ENCODE results near the gene EFNA5.
A peak's percentile ranks its signal among the peaks of the same experiment; 100 is the strongest.

The EFNA5 gene

DNA sequence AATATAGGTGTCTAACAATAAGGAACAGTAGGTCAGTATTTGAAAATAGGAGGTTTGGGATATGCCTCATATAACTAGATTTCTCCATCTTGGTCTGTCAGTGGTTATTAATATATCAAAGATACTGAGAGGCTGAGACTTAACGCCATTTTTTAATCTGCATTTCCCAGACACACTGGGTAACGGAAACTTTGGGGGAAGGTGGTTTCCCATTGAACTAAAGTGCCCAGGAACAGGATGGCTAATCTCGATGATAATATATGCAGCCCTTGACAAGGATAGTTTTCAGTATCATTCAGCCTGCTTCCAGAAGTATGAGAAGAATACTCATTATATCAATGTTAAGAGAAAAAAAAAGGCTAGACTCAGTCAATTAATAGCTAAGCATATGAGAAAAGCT is 30.7 kb downstream of the EFNA5 start:
- no peak for DNase-seq

DNA sequence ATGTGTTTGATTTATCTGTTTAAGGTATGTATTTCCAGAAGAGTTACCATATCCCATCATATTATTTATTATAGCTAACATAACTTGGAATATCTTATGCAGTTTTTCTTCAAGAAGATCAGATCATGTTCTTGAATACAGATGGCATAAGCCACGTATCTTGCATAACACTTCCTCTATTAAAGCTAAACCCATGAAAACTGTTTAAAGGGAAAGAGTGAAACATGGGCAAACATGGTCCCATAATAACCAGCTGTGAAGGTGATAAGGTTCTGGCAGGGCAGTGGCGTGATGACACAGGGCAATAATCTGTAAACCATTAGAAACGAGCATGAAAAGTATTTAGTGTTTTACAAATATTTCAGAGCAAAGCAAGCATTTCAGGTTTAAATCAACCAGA is 34.2 kb downstream of the EFNA5 start:
- DNase-seq: peak; percentile 45

DNA sequence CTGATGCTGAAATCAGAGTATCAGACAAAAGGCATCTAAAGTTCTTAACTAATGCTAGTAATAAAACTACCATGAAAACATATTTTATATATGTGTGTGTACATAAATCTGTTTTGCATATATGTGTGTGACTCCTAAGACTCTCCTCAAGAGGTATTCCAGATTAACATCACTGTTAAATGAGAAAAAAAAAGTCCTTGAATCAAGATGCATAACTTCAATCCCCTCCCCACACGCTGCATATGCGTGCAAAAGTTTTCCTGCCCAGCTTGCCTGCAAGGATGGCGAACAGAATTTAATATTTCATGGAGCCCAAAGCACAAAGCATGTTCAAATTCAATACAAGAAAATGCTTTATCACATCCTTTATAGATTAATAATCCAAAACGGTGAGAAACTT is 34.7 kb downstream of the EFNA5 start:
- DNase-seq: no peak

DNA sequence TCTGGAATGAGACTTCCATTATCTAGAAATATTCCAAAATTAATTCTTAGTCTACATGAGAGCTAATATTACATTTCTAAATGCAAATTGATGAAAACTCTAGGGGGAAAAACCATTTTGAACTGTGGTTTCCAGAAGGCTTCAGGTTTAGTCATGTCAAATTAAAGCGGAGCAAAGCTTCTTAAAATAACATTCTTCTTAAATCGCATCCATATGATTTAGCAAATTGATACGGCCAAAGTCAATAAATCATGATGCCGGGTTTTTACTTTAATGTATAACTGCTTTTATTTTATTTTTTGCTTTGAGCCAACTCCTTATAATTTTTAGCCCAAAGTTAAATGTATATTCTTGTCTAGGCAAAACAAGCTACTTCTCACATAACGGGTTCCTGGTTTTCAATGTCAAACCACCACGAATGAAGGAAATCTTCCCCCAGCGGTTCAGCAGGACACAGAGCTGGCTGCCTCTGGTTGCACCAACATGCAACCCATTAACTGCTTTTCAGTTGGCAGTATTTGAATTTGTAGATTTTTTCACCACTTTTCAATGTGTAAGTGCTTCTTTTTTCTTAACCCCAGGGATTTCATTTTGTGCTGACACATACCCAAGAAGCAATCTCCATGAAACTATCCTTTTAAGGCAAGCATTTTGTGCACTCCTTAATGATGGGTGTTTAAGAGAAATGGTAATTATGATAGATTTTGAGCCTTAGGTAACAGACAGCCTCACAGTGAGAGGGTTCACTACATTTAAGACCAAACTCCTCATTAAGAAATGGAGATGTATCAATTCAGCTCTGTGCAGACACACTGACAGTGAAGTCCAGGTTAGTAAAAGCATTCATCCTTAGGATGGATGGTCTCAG is 35.5 kb downstream of the EFNA5 start:
- DNase-seq: peak; percentile 94

DNA sequence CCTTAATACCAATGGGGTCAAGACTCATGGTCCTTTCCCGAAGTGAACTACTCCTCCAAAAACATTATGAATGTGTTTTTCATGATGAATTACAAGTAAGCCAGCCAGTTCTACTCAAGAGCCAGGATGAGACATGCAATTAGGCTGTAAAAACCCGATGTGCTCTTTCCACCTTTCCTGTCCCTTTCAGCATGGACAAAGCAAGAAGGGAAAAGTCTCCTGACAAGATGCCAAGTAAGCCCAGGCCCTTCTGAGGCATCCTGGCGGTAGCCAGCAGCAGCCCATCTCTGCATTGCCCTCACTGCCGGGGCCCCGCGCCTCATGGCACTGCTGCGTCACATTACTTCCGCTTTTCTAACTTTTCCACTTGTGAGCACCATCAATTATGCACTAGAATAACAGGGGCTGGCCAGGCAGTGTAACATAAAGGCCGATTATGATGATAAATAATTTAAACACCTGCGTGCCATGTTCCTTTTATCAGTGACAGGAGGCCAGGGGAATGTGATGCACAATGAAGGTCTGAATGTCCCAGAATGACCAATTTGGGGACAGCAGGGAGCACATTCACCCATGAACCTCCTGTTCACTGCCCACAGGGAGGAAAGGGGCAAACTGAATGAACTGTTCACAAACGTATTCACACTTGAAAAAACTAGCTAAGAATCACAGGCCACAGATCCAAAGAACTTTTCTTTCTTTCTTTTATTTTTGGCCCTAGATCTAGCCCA is 37.4 kb downstream of the EFNA5 start:
- peak; percentile 91 for DNase-seq

DNA sequence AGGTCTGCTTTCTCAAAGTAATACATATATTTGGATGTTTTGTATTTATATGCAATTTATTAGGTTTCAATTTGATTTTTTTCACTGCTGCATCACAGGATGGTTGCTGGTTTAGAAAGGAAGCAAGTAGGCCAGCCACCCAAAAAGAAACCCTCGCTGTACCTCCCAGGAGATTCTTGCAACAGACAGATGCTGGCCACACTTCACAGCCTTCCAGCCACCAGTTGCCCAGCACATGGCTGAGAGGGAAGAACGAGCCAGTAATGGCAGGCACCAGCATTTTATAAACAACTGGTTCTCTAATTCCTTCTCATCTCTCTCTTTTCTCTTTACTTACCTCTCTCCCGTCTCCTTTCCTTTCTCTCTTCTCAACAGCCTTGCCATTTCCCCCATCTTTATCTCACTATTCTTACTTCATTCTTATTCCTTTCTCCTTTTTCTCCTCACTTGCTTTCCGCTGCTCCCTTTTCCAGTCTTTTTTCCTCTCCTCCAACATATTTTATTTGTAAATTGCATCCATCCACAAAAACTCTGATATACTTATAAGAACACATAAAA is 38.9 kb downstream of the EFNA5 start:
- peak; percentile 55 for DNase-seq

DNA sequence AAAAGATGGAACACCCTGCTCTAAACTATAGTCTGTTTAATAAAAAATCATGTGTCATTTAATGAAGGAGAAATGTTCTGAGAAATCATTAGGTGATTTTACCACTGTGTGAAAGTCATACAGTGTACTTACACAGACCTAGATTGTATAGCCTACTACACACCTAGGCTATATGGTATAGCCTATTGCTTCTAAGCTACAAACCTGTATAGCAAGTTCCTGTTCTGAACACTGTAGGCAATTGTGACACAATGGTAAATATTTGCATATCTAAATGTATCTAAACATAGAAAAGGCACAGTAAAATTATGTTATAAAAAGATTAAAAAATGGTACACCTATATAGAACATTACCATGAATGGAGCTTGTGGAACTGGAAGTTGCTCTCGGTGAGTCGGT is 40.6 kb downstream of the EFNA5 start:
- no peak for DNase-seq

DNA sequence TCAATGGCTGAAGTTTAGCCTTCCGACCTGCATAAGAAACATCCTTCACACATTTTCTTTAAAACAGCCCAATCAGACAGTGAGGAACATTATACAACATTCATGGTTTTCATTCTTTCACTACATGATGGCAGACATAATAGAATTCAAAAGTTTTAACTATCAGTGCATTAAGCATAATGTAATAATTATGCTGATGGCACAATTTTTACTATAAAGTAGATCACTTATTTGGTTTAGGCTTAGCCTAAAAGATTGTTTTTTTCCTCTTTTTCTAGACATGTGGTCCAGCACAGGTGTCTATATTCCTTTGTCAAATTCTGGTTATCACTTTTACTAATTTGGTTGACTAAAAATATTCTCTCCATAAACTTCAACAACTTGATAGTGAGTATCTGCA is 46.5 kb downstream of the EFNA5 start:
- no peak for DNase-seq

DNA sequence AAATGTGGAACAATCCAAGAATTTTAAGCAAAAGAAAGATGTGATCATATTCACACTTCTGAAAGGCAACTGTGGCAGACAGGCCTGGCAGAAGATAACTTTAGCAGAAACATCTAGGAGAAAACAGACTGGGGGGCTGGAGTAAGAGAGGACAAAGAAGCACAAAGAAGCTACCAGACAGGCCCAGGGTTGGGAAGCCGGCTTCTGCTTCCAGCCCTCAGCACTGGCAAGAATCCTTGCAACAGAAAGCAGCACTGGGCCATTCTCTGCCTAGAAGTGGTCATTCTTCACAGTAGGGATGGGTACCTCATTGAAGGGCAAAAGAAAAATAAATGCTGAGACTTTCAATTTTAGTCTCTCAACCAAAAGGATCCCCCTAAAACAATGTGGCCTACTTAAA is 49.6 kb downstream of the EFNA5 start:
- DNase-seq: peak; percentile 49

DNA sequence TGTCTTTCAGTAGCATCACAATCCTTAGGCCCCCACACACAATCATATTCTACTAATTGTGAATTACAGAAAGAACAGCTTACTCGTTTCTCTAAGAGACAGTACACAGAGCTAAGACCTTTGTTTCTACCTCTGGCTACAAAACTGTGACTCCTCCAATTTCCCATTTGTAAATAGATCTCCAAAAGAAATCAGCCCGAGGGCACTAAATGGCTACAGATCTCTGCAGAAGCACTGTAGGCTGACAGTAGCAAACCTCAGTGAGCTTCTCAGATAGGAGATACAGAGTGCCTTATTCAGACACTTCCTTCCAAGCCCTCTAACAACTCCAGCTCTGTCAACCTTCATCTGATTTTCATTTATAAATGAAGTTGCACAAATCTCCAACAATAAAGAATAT is 51.0 kb downstream of the EFNA5 start:
- DNase-seq: peak; percentile 97

DNA sequence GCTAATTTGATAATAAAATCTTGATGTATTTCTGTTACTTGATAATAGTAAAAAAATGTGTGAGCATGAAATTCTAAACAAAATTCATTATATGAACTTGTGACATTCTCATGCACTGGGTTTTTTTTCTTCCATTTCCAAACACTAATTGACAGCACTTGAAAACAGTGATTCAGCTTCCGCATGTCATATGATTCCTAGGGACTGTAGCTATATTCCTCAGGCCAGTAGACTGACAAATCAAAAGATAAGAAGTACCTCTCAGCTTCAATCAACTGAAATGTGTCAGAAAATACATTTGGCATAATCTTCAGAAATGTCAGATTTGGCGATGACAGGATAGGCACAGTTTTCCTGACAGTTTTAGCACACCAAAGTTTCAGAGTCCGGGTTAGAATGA is 52.5 kb downstream of the EFNA5 start:
- DNase-seq: no peak

DNA sequence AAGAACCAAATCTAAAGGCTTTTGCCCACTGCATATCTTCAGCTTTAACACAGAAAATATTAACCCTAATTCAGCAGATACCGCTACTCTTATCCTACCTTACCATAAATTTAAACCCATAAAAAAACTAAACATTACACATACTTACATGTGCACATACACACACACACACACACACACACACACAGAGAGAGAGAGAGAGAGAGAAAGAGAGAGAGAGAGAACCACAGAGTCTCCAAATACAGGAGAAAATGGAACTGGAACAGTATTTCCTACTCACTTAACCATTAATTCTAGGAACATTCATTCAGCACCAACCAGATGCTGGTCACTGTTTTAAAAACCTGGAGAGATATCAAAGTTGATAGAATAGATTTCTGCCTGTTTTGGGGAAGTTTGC is 53.7 kb downstream of the EFNA5 start:
- DNase-seq: no peak

DNA sequence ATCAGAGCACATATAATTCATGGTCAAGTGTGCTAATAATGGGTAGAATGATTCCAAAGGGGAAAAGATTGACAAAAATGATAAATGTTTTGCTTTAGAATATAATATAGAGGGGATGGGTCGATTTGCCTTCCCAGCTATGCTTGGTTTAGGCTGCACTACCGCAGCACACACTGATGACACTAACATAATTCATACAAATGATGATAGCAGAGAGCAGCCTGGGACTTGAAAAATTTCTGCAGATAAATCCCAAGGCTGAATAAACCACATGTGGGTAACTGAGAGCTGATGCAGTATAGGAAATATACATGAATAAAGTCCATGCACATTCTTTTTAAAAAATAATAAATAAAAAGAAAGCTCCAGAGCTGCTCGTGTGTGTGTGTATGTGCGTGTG is 54.5 kb downstream of the EFNA5 start:
- DNase-seq: peak; percentile 60

DNA sequence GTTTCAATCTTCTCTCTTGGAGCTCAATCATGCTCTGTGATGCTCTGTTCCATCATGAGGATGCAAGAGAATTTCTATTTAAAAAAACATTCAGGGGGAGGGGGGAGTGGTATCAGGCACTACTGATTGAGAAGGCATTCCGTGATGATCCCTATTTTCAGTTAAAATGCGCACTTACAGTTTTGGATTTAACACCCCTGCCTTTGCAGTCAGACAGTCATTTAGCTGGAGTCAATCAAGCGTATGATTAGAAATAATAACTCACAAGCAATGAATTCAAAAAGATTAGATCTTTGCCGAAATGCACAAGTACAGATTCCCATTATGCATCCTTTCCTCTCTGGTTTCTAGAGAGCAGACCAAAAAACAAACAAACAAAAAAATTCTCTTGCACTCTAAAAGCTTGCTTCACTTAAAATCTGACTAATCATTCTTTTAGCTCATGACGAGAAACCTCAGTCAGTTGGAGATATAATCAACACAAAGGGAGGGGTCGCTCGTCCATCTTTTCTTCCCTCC is 55.4 kb downstream of the EFNA5 start:
- peak; percentile 66 for DNase-seq

DNA sequence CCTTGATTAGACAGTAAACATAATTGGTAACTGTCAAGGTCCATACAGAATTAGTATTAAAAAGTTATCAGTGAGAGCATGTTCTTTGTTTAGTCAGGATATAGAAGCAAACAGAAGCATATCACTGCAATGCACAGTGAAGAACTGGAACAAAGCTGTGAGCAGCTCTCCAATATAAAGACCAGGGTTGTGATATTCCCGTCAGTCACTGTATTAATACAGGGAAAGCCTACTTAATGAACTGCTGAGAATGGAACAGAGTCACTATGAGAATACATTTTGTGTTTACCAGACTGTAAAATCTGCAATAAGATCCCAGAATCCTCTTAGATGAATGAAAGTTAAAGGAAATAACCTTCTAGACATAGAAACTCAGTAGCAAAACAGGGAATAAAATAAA is 58.2 kb downstream of the EFNA5 start:
- no peak for DNase-seq

DNA sequence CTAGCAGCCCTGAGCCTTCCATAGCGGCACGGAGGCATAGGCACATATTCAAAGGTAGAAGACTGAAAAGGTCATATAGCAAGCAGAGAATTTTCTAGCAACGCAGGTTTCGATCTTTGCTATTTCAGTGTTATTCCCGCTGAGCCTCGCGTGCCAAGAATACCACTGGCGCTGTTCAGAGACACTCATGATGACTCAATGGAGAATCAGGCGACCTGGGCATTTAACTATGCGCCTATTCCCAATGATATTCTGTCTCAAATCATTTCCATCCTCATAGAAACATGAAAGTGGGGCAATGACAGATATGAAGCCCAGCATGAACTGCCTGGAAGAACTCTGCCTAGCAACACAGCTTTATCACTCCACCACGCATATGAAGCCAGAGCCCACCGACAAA is 59.9 kb downstream of the EFNA5 start:
- no peak for DNase-seq

DNA sequence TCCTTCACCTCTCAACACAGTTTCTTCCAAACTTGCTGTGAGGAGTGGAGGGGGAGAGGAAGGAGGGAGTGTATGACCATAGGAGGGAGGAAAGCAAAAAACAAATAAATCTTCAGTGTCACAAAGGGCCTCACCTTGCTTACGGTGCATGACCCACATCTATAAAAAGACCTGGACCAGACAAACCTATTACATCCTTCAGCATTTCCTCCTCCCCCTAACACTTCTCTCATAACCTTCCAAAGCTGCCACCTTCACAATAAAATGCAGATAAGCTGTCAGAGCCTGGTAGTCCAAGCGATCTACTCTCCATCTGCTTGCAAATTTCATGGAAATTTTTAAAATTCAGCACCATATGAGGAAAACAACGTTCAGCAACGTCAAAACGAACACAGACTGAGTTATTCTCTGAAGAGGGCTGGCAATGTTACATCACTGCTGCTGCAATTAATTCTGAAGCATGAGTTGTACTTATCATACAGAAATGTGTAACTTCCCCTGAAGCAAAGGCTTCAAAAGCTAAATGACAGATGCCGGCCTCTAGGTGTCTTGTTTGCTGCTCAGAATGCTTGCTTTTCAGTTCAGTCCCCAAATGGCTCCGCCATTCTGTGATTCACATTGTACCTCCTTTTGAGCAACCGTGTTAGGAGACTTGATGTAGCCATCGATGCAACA is 62.9 kb downstream of the EFNA5 start:
- DNase-seq: peak; percentile 75

DNA sequence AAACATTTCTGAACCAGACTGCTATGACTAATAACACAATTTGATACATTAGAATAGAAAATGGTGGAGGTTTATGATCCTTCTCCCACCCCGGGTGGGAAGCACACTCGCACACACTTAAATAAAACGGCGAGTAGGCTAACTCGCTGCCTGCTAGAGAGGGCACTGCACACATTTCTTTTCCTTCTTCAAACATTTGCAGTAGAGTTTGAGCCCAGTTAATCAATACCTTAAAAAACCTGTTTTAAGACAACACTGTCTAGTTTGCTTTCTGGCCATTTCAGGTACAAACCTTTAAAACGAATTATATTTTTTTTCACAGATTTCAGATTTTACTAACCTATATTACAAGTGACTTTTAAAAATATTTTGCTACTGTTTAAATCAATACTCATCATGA is 63.5 kb downstream of the EFNA5 start:
- DNase-seq: no peak

DNA sequence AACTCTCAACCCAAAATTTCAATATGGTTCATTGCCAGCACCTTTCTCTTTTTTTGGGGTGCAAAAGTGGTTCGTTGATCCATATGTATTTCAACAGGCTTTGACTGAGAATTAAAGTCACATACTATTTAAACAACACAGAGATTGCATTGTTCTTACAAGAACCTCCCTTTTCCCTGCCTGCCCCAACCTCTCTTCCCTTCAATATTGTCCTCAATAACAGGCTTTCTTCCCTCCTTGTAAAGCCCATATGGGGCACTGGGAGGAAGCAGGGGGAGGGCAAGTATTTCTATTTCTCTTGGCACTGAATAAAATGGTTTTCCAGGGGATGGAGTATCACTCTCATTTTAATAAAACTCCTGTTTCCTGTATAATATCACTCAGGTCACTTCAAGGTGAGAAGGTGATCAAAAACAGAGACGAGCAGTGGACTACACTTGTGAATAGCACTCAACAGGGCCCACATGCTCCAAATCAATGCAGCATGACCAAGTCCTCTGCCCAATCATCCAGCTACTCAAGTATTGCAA is 65.1 kb downstream of the EFNA5 start:
- peak; percentile 34 for DNase-seq

DNA sequence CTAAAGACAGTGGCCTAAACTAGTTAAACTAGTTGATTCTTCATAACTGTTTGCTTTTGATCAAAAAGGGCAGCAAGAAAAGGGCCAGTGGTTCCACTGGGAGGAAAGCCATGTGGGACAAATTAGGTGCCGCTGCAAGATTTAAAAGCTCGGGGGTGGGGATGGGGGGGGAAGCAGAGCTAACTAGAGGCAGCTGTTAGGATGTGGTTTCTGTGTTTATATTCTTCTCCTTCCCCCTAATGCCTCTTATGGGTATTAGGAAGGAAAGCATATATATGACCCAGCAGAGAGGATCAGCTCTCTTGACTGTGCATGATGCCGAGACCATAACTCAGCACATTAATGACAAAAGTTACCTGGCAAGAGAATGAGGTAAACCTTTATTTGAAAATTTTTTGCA is 65.7 kb downstream of the EFNA5 start:
- peak; percentile 47 for DNase-seq

DNA sequence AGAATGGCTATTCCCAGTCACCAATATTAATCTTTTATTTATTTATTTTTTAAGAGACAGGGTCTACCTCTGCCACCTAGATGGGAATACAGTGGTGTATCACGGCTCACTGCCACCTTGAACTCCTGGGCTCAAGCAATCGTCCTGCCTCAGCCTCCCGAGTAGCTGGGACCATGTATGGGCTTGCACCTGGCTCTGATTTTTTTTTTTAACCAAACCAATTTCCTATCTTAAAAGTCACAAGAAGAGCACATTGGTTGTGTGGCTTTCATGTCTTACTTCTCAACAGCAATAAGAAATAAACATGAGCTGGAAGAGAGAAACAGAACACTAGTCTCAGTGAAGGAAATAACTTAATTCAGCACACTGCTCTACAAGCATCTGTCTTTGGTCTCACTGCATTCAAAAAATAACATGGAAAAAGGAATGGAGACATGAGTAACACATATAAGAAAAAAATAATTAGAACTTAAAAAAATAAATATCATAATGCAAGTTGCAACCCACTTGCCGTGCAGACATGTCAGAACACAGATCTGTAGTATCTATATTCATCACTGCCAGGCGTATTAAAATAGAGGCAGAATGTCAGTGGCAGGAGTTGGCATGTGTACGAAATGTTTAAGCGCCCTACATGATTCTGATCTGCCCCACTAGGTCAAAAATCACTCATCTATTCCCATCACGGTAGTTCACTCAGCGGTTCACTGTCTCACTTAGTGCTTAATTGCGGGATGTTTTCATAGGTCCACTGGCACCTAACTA is 66.4 kb downstream of the EFNA5 start:
- no peak for DNase-seq

DNA sequence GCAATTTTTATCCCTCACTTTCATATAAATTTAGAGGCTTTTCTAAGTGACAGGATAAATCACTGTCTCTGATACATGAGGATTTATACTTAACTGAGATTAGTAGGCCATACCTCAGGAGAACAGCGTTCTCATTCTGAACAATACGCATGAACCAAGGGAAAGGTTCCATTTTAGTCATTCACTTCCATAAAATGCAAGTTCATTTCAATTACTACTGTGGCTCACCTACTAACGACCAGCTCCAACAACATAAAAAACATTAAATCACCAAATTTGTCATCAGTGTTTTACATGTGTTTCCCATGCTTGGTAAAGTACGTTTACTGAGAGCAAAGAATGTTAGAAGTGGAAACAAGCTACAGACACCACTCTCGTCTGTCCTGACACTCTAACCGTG is 67.4 kb downstream of the EFNA5 start:
- no peak for DNase-seq

Measured in NCI-H69 (cell line).